Measurements from ENCODE around the gene C1QTNF6. TPM values are rescaled to one million over a fixed set of nuclear protein-coding genes. Genes with fewer than 3 reads are reported as not detected.

The C1QTNF6 gene
- total RNA-seq, 1 experiment from 2014 or later: 85.9 TPM

DNA sequence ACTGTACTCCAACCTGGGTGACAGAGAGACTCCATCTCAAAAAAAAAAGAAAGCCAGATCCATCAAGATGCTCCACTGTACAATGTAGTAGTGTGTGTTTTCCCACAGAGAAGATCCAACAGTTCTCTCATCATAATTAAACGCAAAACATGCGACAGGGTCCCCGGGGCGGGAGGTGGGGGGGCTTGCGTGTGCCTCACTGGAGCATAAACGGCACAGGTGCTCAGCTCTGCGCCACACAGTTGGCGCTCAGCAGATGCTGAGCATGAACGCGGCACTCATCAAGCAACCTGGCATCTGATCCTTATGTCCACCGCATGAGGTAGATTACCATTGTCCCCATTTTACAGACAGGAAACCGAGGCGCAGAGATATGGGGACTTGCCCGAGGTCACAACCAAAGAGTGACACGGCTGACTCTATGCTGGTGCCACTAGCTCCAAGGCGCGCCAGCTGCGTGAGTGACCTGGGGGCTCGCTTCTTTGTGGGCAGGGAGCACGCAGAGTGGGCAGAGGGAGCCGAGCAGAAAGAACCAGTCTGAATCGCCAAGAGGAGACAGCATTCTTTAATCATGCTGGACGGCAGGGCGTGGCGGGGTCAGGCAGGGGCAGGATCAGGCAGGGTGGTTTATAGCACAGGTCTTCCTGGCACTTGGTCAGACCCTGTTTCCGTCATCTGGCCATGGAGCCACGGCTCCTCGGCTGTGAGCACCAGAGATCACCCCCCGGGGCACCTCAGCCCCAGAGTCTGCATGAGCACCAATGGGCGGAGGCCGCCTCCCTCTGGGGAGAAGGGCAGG lies 8.2 kb downstream of the C1QTNF6 start:
- Histone ChIP-seq H3K79me2 (ENCODE audit: low read depth) (peaks cover 3% of the 10 kb centered on the region; the same call in 1 of the 2 replicates), H2AFZ (no peak overlapping the region), H3K36me3 (ENCODE audit: low read depth) (no peaks in the 10 kb centered on the region), H3K9me3 (ENCODE audit: insufficient read depth, low read depth) (no peaks in the 10 kb centered on the region), H3K4me3 (no peak overlapping the region), H3K9me2 (ENCODE audit: insufficient read depth) (no peaks in the 10 kb centered on the region), H3K27me3 (ENCODE audit: insufficient read depth, low read depth) (no peaks in the 10 kb centered on the region), H3K4me2 (no peak overlapping the region), H3F3A (ENCODE audit: insufficient read depth, low read depth) (peaks cover 21% of the 10 kb centered on the region; the same call in 1 of the 2 replicates), H4K20me1 (ENCODE audit: insufficient read depth) (no peaks in the 10 kb centered on the region), H3K4me1 (replicated peaks; ENCODE audit: insufficient read depth) (peaks cover 17% of the 10 kb centered on the region), H3K27ac (no peak overlapping the region)
- TF ChIP-seq EZH2 (IDR thresholded peaks at IDR 0.05; ENCODE audit: low read depth): no peak
- TF ChIP-seq, protein P1, sequence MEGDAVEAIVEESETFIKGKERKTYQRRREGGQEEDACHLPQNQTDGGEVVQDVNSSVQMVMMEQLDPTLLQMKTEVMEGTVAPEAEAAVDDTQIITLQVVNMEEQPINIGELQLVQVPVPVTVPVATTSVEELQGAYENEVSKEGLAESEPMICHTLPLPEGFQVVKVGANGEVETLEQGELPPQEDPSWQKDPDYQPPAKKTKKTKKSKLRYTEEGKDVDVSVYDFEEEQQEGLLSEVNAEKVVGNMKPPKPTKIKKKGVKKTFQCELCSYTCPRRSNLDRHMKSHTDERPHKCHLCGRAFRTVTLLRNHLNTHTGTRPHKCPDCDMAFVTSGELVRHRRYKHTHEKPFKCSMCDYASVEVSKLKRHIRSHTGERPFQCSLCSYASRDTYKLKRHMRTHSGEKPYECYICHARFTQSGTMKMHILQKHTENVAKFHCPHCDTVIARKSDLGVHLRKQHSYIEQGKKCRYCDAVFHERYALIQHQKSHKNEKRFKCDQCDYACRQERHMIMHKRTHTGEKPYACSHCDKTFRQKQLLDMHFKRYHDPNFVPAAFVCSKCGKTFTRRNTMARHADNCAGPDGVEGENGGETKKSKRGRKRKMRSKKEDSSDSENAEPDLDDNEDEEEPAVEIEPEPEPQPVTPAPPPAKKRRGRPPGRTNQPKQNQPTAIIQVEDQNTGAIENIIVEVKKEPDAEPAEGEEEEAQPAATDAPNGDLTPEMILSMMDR (conservative IDR thresholded peaks at IDR 0.05): no peak
- ChIA-PET POLR2A (ENCODE audit: unreplicated experiment) (interaction anchor here (0.6 kb wide), 1 partner anchor 18 kb away, joined by 4 read pairs; no protein-coding TSS in a partner anchor), CTCF (interaction anchor here (1.2 kb wide), 1 partner anchor 101 kb away, joined by 3 read pairs; no protein-coding TSS in a partner anchor)
- no TSS peak for BruUV-seq (replicated peaks)
- intact Hi-C loops (cut with micrococcal nuclease; ENCODE audit: unreplicated experiment): loop anchor here (1.0 to 10.0 kb wide), 3 partner anchors 8 to 365 kb away; partner anchors contain the start of gene C1QTNF6
- DNase-seq: peak; percentile 59 to 92

DNA sequence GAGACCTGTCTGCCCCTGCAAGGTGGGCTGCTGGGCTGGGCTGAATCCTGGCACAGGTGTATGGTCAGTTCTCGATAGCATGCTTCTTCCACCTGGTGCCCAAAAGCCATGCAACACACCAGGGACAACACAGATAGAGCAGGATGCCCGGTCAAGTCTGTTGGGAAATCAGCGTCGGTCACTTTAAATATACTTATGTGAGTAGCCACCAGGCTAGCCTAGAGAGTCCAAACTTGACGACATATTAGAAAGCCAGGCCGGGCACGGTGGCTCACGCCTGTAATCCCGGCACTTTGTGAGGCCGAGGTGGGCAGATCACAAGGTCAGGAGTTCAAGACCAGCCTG lies 8.9 kb downstream of the C1QTNF6 start:
- no peak overlapping the region for H3K27ac ChIP-seq
- H3K9me3 ChIP-seq (ENCODE audit: insufficient read depth, low read depth): no peaks in the 10 kb centered on the region
- H3K9me2 ChIP-seq (ENCODE audit: insufficient read depth): no peaks in the 10 kb centered on the region
- 0 out of 2 replicates have a peak overlapping the region, but pooled peaks have one; percentile 20 for H3K4me2 ChIP-seq
- H3K27me3 ChIP-seq (ENCODE audit: insufficient read depth, low read depth): no peaks in the 10 kb centered on the region
- TF ChIP-seq, protein P1 (conservative IDR thresholded peaks at IDR 0.05): no peak
- no peak for TF ChIP-seq EZH2 (IDR thresholded peaks at IDR 0.05; ENCODE audit: low read depth)
- no TSS peak for BruUV-seq (replicated peaks)
- peaks cover 21% of the 10 kb centered on the region; the same call in 1 of the 2 replicates for H3F3A ChIP-seq (ENCODE audit: insufficient read depth, low read depth)
- no peak for DNase-seq
- no peaks in the 10 kb centered on the region for H4K20me1 ChIP-seq (ENCODE audit: insufficient read depth)
- ChIA-PET POLR2A (ENCODE audit: unreplicated experiment) (no interaction called here), CTCF (interaction anchor here (1.2 to 1.3 kb wide), 2 partner anchors 8 to 11 kb away, joined by 3 to 5 read pairs; no protein-coding TSS in a partner anchor)
- H3K4me3 ChIP-seq: no peak overlapping the region
- no peaks in the 10 kb centered on the region for H3K36me3 ChIP-seq (ENCODE audit: low read depth)
- H3K4me1 ChIP-seq (replicated peaks; ENCODE audit: insufficient read depth): peaks cover 17% of the 10 kb centered on the region
- intact Hi-C loops (cut with micrococcal nuclease; ENCODE audit: unreplicated experiment): no loop called here
- H3K79me2 ChIP-seq (ENCODE audit: low read depth): no peaks in the 10 kb centered on the region
- H2AFZ ChIP-seq: no peak overlapping the region

DNA sequence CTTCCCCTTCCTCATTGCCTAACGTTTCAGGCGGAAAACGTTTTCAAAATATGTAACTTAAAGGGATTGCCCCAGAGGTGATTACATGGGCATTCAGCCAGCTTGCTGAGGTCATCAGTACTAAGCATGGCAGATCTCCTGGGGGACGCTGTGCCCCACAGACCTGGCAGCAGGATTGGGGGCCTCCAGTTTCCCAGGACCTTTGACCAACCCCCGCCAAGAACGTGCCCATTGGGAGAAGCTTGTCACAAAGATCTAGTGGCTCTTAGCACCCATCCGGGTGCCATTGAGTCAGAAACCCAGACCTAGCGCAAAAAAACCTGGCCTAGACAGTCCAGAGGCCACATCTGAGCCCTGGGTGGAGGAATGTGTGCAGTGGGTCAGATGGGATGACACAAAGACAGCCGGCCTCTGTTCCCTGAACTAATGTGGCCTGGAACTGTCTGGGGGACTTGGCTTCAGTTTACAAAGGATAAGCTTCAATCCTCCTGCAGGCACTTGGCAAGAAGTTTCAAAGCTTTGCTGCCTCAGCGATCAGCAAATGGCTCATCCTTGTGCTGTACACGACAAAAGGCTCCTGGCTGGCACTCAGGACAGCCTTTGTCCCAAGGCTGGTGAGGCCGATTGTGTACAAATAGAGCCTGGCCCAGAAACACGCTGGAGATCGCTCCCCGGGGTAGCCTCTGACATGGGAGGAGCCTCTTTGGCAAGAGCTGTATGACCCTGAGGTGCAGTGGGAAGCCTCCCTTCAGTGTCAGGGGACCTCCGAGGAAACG lies 9.5 kb downstream of the C1QTNF6 start:
- H3K4me3 ChIP-seq: no peak overlapping the region
- peaks cover 17% of the 10 kb centered on the region for H3K4me1 ChIP-seq (replicated peaks; ENCODE audit: insufficient read depth)
- no peak overlapping the region for H2AFZ ChIP-seq
- intact Hi-C loops (cut with micrococcal nuclease; ENCODE audit: unreplicated experiment): no loop called here
- no peaks in the 10 kb centered on the region for H3K27me3 ChIP-seq (ENCODE audit: insufficient read depth, low read depth)
- no peaks in the 10 kb centered on the region for H4K20me1 ChIP-seq (ENCODE audit: insufficient read depth)
- ChIA-PET POLR2A (ENCODE audit: unreplicated experiment) (interaction anchor here (0.6 to 0.7 kb wide), 2 partner anchors 19 to 150 kb away, joined by 3 to 6 read pairs; no protein-coding TSS in a partner anchor), CTCF (interaction anchor here (1.2 to 1.3 kb wide), 2 partner anchors 8 to 11 kb away, joined by 3 to 5 read pairs; no protein-coding TSS in a partner anchor)
- no peaks in the 10 kb centered on the region for H3K36me3 ChIP-seq (ENCODE audit: low read depth)
- H3K9me3 ChIP-seq (ENCODE audit: insufficient read depth, low read depth): no peaks in the 10 kb centered on the region
- TF ChIP-seq, protein P1 (conservative IDR thresholded peaks at IDR 0.05): no peak
- TF ChIP-seq EZH2 (IDR thresholded peaks at IDR 0.05; ENCODE audit: low read depth): no peak
- H3K4me2 ChIP-seq: peak overlapping the region; percentile 20
- no TSS peak for BruUV-seq (replicated peaks)
- H3K79me2 ChIP-seq (ENCODE audit: low read depth): no peaks in the 10 kb centered on the region
- H3F3A ChIP-seq (ENCODE audit: insufficient read depth, low read depth): peaks cover 21% of the 10 kb centered on the region; the same call in 1 of the 2 replicates
- no peaks in the 10 kb centered on the region for H3K9me2 ChIP-seq (ENCODE audit: insufficient read depth)
- peak; percentile 58 for DNase-seq
- no peak overlapping the region for H3K27ac ChIP-seq

Data from PC-9 (cell line).